HG02943 (cell line): ENCODE results near the gene SAA4.
"Not testable (repeated sequence)": the region's sequence is repeated elsewhere in the genome, so short reads cannot be mapped to it uniquely, and the experiment has no call there.

Source experiments
- ATAC-seq: cut with Tn5 transposase; IDR thresholded peaks from one replicate; pipeline ENCODE4 v1.9.1; 2021; ENCODE audit warnings: mild to moderate bottlenecking, low read depth, moderate library complexity; ENCODE audit not compliant: unreplicated experiment

The SAA4 gene

GRCh38 chr11:18248561-18248960, 12.0 kb upstream of the SAA4 start, which contains the start of gene SAA2:
TSS of gene SAA2 (minus strand) at chr11:18248668. CDS start at chr11:18248011, 657 bp downstream.
- ATAC-seq, result no peak

DNA sequence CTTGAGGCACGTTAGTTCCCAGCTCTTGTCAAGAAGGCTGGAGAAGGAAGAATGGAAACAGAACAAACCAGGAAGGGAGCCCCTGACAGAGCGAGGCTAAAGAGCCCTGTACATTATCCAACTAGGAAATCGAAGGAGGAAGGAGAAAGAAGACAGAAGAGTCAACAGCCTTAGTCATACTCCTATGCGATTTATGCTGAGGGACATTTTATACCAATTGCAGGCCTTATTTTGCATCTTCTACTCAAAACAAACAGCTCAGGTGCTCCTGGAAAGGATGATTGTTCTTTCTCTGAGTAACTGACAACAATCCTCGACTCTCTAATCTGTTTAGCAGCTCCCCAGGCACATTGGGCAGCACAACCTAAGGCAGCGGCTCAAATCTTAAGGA, 10.6 kb upstream of the SAA4 start:
- ATAC-seq, result peak; percentile 7

- ATAC-seq, result peak; percentile 74
Measured at GRCh38 chr11:18246379-18247190, 10.0 kb upstream of the SAA4 start.

- no peak for ATAC-seq
Measured at GRCh38 chr11:18245396-18245795, 8.8 kb upstream of the SAA4 start.

DNA sequence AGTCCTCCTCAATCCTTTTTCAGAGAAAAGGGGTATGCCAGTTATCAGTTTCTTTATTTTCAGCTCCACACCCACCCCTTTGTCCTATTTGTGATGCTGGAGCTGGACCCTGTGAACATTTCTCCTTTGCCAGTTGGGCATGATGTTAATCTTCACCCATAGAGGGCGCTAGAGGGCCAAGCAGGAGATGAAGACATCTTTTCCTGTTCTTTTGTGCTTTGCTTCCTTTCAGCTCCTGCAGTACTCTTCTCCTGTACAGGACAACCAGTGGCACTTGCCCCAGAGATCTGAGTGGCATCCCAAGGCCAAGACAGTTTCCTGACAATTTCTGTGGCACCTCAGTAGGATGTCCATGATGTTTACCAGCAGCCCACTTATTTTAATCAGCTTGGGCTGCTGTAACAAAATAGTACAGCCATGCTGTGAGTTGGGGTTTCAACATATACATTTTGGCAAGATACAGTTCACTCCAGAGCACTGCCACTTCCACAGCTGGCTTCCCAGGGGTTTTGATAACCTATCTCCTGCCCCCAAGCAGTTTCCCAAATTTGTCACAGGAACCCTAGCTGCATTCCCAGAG, 7.3 kb upstream of the SAA4 start:
- ATAC-seq, result no peak

GRCh38 chr11:18239655-18240054, 3.1 kb upstream of the SAA4 start:
- ATAC-seq, result no peak

DNA sequence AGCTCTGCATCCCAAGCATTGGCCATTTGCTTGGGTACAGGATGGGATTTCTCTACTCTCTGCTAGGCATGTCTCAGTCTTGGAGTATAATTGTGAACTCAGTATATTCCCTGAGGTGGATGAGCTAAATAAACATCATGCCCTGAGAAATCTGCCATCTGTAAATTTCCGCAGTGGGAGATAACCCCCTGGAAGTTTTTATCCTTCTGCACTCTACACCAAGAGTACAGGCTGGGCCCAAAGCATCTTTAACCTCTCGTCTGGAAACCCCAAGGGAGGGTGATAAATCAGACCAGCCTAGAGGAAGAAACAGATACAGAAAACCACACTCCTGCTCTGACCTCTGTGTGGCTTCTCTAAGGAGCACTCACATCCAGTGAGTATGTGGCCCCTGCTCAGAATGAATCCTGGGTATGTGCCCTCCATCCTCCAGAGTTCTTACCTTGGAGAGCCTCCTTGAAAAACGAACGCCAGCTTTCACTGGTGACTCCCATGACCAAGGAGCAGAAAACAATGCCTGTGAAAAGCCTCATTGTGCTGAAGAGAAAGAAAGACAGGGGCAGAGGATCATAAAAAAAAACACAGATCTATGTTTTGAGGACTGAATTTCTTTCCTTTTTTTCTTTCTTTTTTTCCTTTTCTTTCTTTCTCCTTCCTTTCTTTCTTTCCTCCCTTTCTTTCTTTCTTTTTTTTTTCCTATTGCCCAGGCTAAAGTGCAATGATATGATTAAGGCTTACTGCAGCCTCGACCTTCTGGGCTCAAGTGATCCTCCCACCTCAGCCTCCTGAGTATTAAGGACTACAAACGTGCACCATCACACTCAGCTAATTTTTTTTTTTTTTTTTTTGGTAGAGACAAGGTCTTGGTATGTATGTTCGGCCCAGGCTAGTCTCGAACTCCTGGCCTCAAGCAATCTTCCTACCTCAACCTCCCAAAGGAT, 938 bp downstream of the SAA4 start:
- ATAC-seq, result no peak

DNA sequence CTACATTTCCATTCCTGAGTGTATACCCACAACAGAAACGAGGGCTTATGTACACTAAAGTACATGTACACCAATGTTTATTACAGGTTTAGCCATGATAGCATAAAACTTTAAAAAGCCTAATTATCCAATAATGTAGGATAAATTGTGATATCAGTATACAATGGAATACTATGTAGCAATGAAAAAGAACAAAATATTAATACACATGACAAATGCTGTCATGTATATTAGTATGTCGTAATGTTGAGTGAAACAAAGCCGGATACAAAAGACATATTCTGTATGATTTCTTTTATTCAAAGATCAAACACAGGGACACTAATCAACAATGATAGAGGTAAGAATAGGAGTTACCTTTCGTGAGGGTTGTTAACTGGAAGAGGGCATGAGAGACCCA, 2.7 kb downstream of the SAA4 start:
- ATAC-seq, result no peak

DNA sequence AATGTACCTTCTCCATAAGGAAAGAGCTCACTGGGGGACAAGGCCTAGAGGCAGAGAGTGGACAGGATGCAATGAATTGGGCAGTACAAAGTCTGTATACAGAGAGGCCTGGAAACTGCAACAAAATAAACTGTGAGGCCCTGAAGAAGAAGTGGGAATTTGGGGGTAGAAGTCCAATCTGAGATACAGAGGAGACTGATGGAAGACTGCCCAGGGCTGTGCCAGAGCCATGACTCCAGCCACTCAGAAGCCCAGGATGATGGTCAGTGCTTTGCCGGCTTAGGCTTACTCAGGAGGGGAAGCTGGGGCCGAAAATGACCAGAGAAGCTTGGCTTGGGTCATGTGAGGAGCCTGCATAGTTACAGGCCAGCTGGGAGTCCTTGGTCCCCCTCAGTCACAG, 5.7 kb downstream of the SAA4 start:
- no peak for ATAC-seq

DNA sequence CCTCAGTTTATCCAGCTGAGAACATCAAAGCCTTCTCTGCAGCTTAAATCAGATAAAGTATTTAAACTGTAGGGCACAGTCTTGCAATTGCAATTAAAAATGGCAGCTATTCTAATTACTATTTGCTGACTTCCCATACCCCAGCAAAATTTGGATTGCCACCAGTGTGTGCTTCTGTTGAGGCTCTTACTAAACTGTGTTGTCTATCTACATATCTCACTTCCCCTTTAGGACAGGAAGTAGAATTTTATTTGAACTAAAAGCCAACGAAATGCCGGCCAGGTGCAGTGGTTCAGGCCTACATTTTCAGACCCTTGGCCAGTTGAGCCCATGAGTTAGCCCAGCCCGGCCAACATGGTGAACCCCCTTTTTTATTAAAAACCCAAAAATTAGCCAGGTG, 7.1 kb downstream of the SAA4 start:
- ATAC-seq, result peak; percentile 92

- ATAC-seq, result no peak
Measured at GRCh38 chr11:18225913-18226312, 10.7 kb downstream of the SAA4 start.

GRCh38 chr11:18223591-18224387, 12.8 kb downstream of the SAA4 start:
- ATAC-seq, result no peak

- ATAC-seq, result no peak
Measured at GRCh38 chr11:18222814-18223421, 13.7 kb downstream of the SAA4 start.

GRCh38 chr11:18221274-18221876, 15.2 kb downstream of the SAA4 start:
- no peak for ATAC-seq

- ATAC-seq, result no peak
Measured at GRCh38 chr11:18209058-18209457, 27.5 kb downstream of the SAA4 start.

DNA sequence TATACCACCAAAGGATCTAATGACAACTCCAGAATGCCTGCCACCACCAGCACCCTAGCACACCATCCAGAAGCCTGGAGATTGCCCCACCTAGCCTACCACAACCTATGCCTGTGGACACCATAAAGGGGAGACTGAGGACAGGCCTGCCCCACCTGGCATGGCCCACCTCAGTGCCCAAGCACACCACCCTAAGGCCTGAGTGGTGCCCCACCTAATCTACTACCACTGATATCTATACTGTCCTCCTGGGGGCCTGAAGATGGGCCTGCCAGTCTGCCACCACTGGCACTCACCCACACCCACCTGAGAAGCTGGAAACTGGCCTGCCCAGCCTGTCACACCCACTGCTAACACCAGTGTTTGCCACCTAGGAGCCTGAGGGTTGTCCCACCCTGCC, 31.8 kb downstream of the SAA4 start:
- ATAC-seq, result no peak

- no peak for ATAC-seq
Measured at GRCh38 chr11:18204220-18204619, 32.4 kb downstream of the SAA4 start.

DNA sequence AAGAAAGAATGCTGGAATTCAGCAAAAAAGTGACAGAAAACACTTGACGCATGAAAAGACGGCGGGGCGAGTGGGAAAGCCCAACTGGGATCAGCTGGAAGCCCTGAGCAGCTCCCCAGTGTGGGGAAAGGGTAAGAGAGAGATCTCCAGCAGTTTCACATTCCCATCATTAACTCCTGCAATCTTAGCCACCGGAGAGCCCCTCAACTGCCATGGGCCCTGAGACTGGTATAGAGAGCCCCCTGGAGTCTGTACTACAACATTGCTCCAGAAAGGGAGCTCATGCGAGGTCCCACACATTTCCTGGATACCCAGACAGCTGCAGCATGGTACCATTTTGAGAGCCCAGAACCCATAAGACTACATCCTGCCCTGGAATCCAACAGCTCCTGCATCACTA, 32.9 kb downstream of the SAA4 start:
- ATAC-seq, result no peak

GRCh38 chr11:18197738-18198137, 38.9 kb downstream of the SAA4 start:
- ATAC-seq, result not testable (repeated sequence)
